Measurements from ENCODE around the gene MYBBP1A.

DNA sequence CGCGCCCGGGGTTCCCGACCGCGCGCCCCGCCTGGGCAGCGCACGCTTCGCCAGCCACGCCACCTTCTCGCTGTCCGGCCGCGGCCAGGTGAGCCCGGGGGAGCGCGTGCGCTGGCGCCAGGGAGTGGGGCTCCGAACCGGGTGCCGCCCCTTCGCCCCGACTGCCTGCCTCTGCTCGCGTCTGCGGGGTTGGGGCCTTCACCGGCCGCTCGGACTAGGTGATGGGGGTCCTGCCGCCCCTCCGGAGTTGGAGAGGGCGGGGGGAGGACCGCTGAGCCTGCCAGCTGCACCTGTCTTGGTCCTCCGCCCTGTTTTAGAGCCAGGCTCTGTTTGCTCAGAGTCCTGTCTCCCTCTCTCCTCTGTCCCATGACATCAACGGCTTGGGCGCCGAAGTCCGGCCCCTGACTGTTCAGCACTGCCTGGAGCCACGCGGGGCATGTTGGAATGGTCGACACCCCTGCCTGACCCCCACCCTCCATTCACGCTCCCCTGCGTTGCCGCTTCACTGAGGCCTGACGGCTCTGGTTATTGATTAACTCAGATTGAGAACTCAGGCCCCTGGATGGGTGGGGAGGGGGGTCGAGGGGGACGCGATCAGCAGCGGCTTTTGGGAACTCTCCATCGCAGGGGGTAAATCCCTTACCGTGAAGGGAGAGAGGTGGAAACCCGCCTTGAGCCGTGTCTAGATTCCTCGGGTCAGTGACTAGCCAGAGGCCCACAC lies 29.9 kb upstream of the MYBBP1A start:
- TF ChIP-seq, protein P1, sequence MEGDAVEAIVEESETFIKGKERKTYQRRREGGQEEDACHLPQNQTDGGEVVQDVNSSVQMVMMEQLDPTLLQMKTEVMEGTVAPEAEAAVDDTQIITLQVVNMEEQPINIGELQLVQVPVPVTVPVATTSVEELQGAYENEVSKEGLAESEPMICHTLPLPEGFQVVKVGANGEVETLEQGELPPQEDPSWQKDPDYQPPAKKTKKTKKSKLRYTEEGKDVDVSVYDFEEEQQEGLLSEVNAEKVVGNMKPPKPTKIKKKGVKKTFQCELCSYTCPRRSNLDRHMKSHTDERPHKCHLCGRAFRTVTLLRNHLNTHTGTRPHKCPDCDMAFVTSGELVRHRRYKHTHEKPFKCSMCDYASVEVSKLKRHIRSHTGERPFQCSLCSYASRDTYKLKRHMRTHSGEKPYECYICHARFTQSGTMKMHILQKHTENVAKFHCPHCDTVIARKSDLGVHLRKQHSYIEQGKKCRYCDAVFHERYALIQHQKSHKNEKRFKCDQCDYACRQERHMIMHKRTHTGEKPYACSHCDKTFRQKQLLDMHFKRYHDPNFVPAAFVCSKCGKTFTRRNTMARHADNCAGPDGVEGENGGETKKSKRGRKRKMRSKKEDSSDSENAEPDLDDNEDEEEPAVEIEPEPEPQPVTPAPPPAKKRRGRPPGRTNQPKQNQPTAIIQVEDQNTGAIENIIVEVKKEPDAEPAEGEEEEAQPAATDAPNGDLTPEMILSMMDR (IDR thresholded peaks at IDR 0.05): no peak
- TF ChIP-seq POLR2A (IDR thresholded peaks at IDR 0.05): no peak
